Vagina (tissue), 2 donors: ENCODE data around the gene SIGMAR1. TPM values are rescaled to one million over a fixed set of nuclear protein-coding genes. Genes with fewer than 3 reads are reported as not detected.
"Not testable (repeated sequence)": the region's sequence is repeated elsewhere in the genome, so short reads cannot be mapped to it uniquely, and the experiment has no call there.

ENCODE experiments used
- DNase-seq, 2 donors: peaks; one replicate each; pipeline ENCODE4 v3.0.0-alpha.2; 2017; ENCODE audit errors: extremely low spot score in 2 of 2
- H3K27ac ChIP-seq: fragments of 200-600 bp; sonication (generic); one replicate; pipeline ENCODE4 v1.5.1; 2019
- H3K27me3 ChIP-seq: fragments of 200-600 bp; sonication (generic); one replicate; pipeline ENCODE4 v1.5.1; 2019
- H3K36me3 ChIP-seq, 2 donors: fragments of 200-600 bp; sonication (generic); one replicate each; pipeline ENCODE4 v1.5.1; 2017 to 2019
- H3K4me1 ChIP-seq: fragments of 200-600 bp; sonication (generic); one replicate; pipeline ENCODE4 v1.5.1; 2019
- H3K4me3 ChIP-seq, 2 donors: fragments of 200-600 bp; sonication (generic); 1 replicate in 1 of 2; 2 replicates in 1 of 2; pipeline ENCODE4 v1.5.1; 2016 to 2019
- H3K9me3 ChIP-seq: fragments of 200-600 bp; sonication (generic); one replicate; pipeline ENCODE4 v1.5.1; 2019
- CTCF ChIP-seq, 3 experiments: fragments of 450-650 bp in 2 of 3; fragments of 200-600 bp in 1 of 3; sonication (generic) in 1 of 3; IDR thresholded peaks; one replicate each; pipeline ENCODE4 v1.5.1; 2017 to 2019; ENCODE audit warnings: antibody characterized with exemption in 3 of 3, mild to moderate bottlenecking in 2 of 3, moderate library complexity in 2 of 3
- POLR2A ChIP-seq, 2 donors: fragments of 450-650 bp; IDR thresholded peaks; one replicate each; pipeline ENCODE4 v1.6.1; 2017; ENCODE audit warnings: antibody characterized with exemption in 2 of 2, mild to moderate bottlenecking in 2 of 2, moderate library complexity in 2 of 2
- POLR2AphosphoS5 ChIP-seq, 2 donors: sonication (generic); formaldehyde crosslinking; IDR thresholded peaks; one replicate each; pipeline ENCODE4 v1.9.0; 2017; ENCODE audit warnings: antibody characterized with exemption in 2 of 2, mild to moderate bottlenecking in 2 of 2, low read depth in 1 of 2; ENCODE audit not compliant: insufficient read depth in 1 of 2
- intact Hi-C: fragments of 100-400 bp; cut with DNase I; formaldehyde crosslinking; loops from one replicate; pipeline ENCODE4 v1.15.1; 2023
- total RNA-seq: library from RNA; depleted of rRNA; stranded (reverse); fragments of >200 nt; gene quantifications from one replicate; pipeline ENCODE4 v1.2.3, GENCODE V29; 2016

SIGMAR1 gene
- total RNA-seq, 1 donor from 2014 or later = 79.3 TPM

DNA sequence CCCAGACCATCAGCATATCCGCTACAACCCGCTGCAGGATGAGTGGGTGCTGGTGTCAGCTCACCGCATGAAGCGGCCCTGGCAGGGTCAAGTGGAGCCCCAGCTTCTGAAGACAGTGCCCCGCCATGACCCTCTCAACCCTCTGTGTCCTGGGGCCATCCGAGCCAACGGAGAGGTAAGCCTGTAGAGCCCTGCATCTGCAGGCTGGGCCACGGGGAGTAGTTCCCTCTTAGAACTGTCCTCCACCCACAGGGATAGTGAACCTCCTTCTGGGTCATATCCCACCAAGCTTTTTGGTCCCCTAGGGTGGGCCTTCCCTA, 9.5 kb upstream of the SIGMAR1 start:
- Histone ChIP-seq H3K27me3 (no peaks in the 10 kb centered on the region), H3K36me3 (peaks cover 0 to 15% of the 10 kb centered on the region in 2 donors), H3K4me1 (peaks cover 33% of the 10 kb centered on the region), H3K27ac (peak overlapping the region; percentile 71), H3K9me3 (no peaks in the 10 kb centered on the region), H3K4me3 (peak overlapping the region; percentile 76 to 89)
- no peak for TF ChIP-seq POLR2AphosphoS5 (IDR thresholded peaks at IDR 0.05; ENCODE audit: insufficient read depth in 1 of 2, low read depth in 1 of 2)
- intact Hi-C loops = no loop called here
- no peak for DNase-seq

- Histone ChIP-seq H3K27ac (peak within 1 kb of the TSS; percentile 71), H3K36me3 (peaks cover 0 to 15% of the 10 kb centered on the region in 2 donors), H3K4me3 (peak within 1 kb of the TSS; percentile 76 to 89), H3K4me1 (peaks cover 27% of the 10 kb centered on the region), H3K9me3 (no peaks in the 10 kb centered on the region), H3K27me3 (no peaks in the 10 kb centered on the region)
- intact Hi-C loops = no loop called here
- TF ChIP-seq POLR2A (IDR thresholded peaks at IDR 0.05) = peak in 1 of 2 donors; percentile 19
- peak in 2 of 3 experiments; percentile 42 to 48 for TF ChIP-seq CTCF (IDR thresholded peaks at IDR 0.05)
- peak; percentile 75 to 88 for TF ChIP-seq POLR2AphosphoS5 (IDR thresholded peaks at IDR 0.05; ENCODE audit: insufficient read depth in 1 of 2, low read depth in 1 of 2)
- no peak for DNase-seq
These were observed 8.9 kb upstream of the SIGMAR1 start, which contains the start of gene GALT for GRCh38 chr9:34646211-34647083. GALT (plus strand) TSS chr9:34646675; CDS start chr9:34646705, 30 bp downstream.

DNA sequence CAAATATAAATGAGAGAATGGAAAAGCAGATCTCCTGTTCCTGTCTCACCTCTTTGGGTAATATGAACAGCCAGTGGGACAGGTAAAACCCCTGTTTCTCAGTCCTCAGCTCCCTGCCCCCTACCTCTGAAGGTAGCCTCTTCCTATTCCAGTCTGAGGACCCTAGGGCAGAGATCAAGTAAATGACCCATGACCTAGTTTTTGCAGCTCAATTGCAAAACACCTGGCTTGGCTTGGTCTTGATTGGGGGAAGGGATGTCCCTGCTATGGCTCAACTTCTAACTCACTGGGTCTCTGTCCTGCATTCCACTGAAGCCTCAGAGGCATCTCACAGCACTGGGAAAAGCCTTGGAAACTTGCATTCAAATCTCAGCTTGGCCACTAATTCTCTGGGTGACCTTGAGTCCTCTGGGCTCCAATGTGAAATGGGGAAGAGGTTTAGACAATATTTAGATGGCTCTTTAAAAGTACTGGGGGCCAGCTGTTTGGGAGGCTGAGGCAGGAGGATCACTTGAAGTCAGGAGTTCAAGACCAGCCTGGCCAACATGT, 7.3 kb upstream of the SIGMAR1 start:
- Histone ChIP-seq H3K4me1 (peaks cover 19% of the 10 kb centered on the region), H3K36me3 (peaks cover 0 to 15% of the 10 kb centered on the region in 2 donors), H3K4me3 (no peak overlapping the region), H3K9me3 (no peaks in the 10 kb centered on the region), H3K27ac (no peak overlapping the region), H3K27me3 (no peaks in the 10 kb centered on the region)
- intact Hi-C loops = no loop called here
- DNase-seq = no peak
- no peak for TF ChIP-seq CTCF (IDR thresholded peaks at IDR 0.05)
- TF ChIP-seq POLR2A (IDR thresholded peaks at IDR 0.05) = no peak
- no peak for TF ChIP-seq POLR2AphosphoS5 (IDR thresholded peaks at IDR 0.05; ENCODE audit: insufficient read depth in 1 of 2, low read depth in 1 of 2)

GRCh38 chr9:34642679-34643078, 5.1 kb upstream of the SIGMAR1 start:
- intact Hi-C loops = no loop called here
- no peak for TF ChIP-seq POLR2AphosphoS5 (IDR thresholded peaks at IDR 0.05; ENCODE audit: insufficient read depth in 1 of 2, low read depth in 1 of 2)
- TF ChIP-seq CTCF (IDR thresholded peaks at IDR 0.05) = no peak
- TF ChIP-seq POLR2A (IDR thresholded peaks at IDR 0.05) = no peak
- no peak overlapping the region for H3K27ac ChIP-seq
- no peak overlapping the region for H3K4me3 ChIP-seq
- no peaks in the 10 kb centered on the region for H3K9me3 ChIP-seq
- peaks cover 21% of the 10 kb centered on the region for H3K4me1 ChIP-seq
- H3K27me3 ChIP-seq = no peaks in the 10 kb centered on the region
- no peak for DNase-seq
- H3K36me3 ChIP-seq = no peaks in the 10 kb centered on the region

- H3K27ac ChIP-seq, H3K9me3 ChIP-seq, H3K27me3 ChIP-seq, H3K36me3 ChIP-seq, H3K4me3 ChIP-seq, intact Hi-C loops, DNase-seq: not testable (repeated sequence)
- H3K4me1 ChIP-seq = peaks cover 27% of the 10 kb centered on the region
These were observed 1.7 kb upstream of the SIGMAR1 start for GRCh38 chr9:34639322-34639721.

DNA sequence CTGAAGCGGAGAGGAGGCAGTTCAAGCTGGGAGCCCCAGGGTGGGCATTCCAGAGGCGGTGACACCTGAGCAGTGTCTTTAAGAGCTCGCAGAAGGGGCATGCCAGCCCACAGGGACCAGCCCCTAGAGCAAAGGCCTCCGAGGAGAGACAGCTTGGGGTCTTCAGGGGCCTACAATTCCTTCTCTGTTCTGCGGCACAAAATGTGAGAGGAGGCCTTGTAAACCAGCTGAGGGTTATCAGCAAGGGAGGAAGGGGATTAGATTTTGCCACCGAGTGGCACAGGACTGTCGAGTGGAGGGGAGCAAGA, 505 bp upstream of the SIGMAR1 start:
- no peaks in the 10 kb centered on the region for H3K27me3 ChIP-seq
- intact Hi-C loops = no loop called here
- H3K9me3 ChIP-seq = no peaks in the 10 kb centered on the region
- peaks cover 35% of the 10 kb centered on the region for H3K4me1 ChIP-seq
- peak in 1 of 2 donors; percentile 64 for TF ChIP-seq POLR2AphosphoS5 (IDR thresholded peaks at IDR 0.05; ENCODE audit: insufficient read depth in 1 of 2, low read depth in 1 of 2)
- TF ChIP-seq CTCF (IDR thresholded peaks at IDR 0.05) = no peak
- peak overlapping the region; percentile 73 to 89 for H3K4me3 ChIP-seq
- H3K27ac ChIP-seq = peak overlapping the region; percentile 76
- no peak for DNase-seq
- H3K36me3 ChIP-seq = no peaks in the 10 kb centered on the region
